Loucy (cell line): ENCODE results near the gene RET.

ENCODE experiments used
- H2AFZ ChIP-seq: fragments of 200-600 bp; sonication (generic); 2 replicates; pipeline ENCODE4 v1.6.0; 2016; ENCODE audit warnings: antibody characterized with exemption, mild to moderate bottlenecking, low read length, moderate library complexity
- H3F3A ChIP-seq: fragments of 200-600 bp; 2 replicates; pipeline ENCODE4 v1.6.0; 2016; ENCODE audit warnings: antibody characterized with exemption, low read depth, mild to moderate bottlenecking
- H3K27me3 ChIP-seq: fragments of 200-600 bp; sonication (generic); 2 replicates; pipeline ENCODE4 v1.6.1; 2014; ENCODE audit warnings: low read length, mild to moderate bottlenecking; ENCODE audit not compliant: insufficient read depth, poor library complexity, severe bottlenecking
- H3K36me3 ChIP-seq: fragments of 200-600 bp; sonication (generic); 2 replicates; pipeline ENCODE4 v1.6.1; 2016; ENCODE audit warnings: low read length; ENCODE audit not compliant: insufficient read depth
- H3K4me1 ChIP-seq: fragments of 200-600 bp; sonication (generic); 2 replicates; pipeline ENCODE4 v1.5.1; 2014; ENCODE audit warnings: low read length, mild to moderate bottlenecking; ENCODE audit not compliant: insufficient read depth, poor library complexity, severe bottlenecking
- H3K4me2 ChIP-seq: fragments of 200-600 bp; sonication (generic); 2 replicates; pipeline ENCODE4 v1.6.0; 2014; ENCODE audit warnings: antibody characterized with exemption, low read length, low read depth, mild to moderate bottlenecking; ENCODE audit not compliant: poor library complexity, severe bottlenecking
- H3K4me3 ChIP-seq: fragments of 200-600 bp; sonication (generic); 2 replicates; pipeline ENCODE4 v1.5.1; 2014; ENCODE audit warnings: low read length, mild to moderate bottlenecking, mixed read lengths; ENCODE audit not compliant: poor library complexity, severe bottlenecking
- H3K79me2 ChIP-seq: fragments of 200-600 bp; sonication (generic); 2 replicates; pipeline ENCODE4 v1.6.1; 2014; ENCODE audit warnings: low read length; ENCODE audit not compliant: insufficient read depth
- H3K9ac ChIP-seq: fragments of 200-600 bp; sonication (generic); 2 replicates; pipeline ENCODE4 v1.6.0; 2014; ENCODE audit warnings: mild to moderate bottlenecking, low read depth, low read length, moderate library complexity; ENCODE audit not compliant: poor library complexity, severe bottlenecking
- H3K9me2 ChIP-seq: fragments of 200-600 bp; sonication (generic); replicated peaks from 2 replicates; pipeline ENCODE4 v1.6.1; 2016; ENCODE audit warnings: low read depth, low read length, mixed read lengths
- H3K9me3 ChIP-seq: fragments of 200-600 bp; sonication (generic); 2 replicates; pipeline ENCODE4 v1.6.1; 2014; ENCODE audit warnings: mild to moderate bottlenecking, antibody characterized with exemption, low read length, low read depth; ENCODE audit not compliant: insufficient read depth
- H4K20me1 ChIP-seq: fragments of 200-600 bp; sonication (generic); 2 replicates; pipeline ENCODE4 v1.6.0; 2014; ENCODE audit warnings: antibody characterized with exemption, low read length, mild to moderate bottlenecking; ENCODE audit not compliant: insufficient read depth, poor library complexity, severe bottlenecking
- EZH2phosphoT487 ChIP-seq: fragments of 200-600 bp; IDR thresholded peaks from 2 replicates; pipeline ENCODE4 v1.6.1; 2018; ENCODE audit warnings: antibody characterized with exemption, mild to moderate bottlenecking, moderate library complexity, borderline replicate concordance
- TF ChIP-seq, protein P1 (sequence below): fragments of 200-600 bp; sonication (generic); conservative IDR thresholded peaks from 2 replicates; pipeline ENCODE4 v1.5.1; 2014; ENCODE audit warnings: mild to moderate bottlenecking, antibody characterized with exemption, low read length

Gene RET

GRCh38 chr10:43048301-43049051 lies 28.4 kb upstream of the RET start:
- H3K9me3 ChIP-seq: no peaks in the 10 kb centered on the region
- H3K79me2 ChIP-seq: no peaks in the 10 kb centered on the region
- H3K9ac ChIP-seq: no peak overlapping the region
- TF ChIP-seq, protein P1, sequence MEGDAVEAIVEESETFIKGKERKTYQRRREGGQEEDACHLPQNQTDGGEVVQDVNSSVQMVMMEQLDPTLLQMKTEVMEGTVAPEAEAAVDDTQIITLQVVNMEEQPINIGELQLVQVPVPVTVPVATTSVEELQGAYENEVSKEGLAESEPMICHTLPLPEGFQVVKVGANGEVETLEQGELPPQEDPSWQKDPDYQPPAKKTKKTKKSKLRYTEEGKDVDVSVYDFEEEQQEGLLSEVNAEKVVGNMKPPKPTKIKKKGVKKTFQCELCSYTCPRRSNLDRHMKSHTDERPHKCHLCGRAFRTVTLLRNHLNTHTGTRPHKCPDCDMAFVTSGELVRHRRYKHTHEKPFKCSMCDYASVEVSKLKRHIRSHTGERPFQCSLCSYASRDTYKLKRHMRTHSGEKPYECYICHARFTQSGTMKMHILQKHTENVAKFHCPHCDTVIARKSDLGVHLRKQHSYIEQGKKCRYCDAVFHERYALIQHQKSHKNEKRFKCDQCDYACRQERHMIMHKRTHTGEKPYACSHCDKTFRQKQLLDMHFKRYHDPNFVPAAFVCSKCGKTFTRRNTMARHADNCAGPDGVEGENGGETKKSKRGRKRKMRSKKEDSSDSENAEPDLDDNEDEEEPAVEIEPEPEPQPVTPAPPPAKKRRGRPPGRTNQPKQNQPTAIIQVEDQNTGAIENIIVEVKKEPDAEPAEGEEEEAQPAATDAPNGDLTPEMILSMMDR: no peak
- no peak for TF ChIP-seq EZH2phosphoT487
- H2AFZ ChIP-seq: no peak overlapping the region
- H3K36me3 ChIP-seq: no peaks in the 10 kb centered on the region
- no peaks in the 10 kb centered on the region for H3F3A ChIP-seq
- no peak overlapping the region for H3K4me3 ChIP-seq
- H3K9me2 ChIP-seq: no peaks in the 10 kb centered on the region
- no peaks in the 10 kb centered on the region for H3K27me3 ChIP-seq
- H4K20me1 ChIP-seq: no peaks in the 10 kb centered on the region
- H3K4me2 ChIP-seq: no peak overlapping the region
- no peaks in the 10 kb centered on the region for H3K4me1 ChIP-seq

DNA sequence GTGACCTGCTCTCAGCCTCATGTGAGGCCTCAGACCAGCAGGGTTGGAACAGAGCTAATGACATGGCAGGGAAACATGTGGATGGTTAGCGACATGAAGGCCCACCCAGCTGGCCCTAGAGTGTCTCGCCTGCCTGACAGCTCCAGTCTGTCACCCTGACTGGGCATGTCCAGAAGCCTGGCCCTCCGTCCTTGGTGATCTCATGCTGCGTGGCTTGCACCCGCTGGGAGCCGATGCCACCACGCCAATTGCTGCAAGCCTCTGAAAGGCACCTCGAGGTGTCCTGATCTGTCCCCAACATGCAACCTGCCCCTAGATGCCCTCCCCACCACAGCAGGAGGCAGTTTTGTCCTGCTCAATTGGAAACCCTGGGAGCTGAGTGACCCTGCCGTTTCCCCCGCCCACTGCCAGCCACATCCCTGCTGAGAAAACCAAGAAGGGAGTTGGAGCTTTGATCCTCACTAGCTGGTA lies 27.8 kb upstream of the RET start:
- H3K79me2 ChIP-seq: no peaks in the 10 kb centered on the region
- no peaks in the 10 kb centered on the region for H3K27me3 ChIP-seq
- no peaks in the 10 kb centered on the region for H3K4me1 ChIP-seq
- no peak overlapping the region for H2AFZ ChIP-seq
- no peaks in the 10 kb centered on the region for H3K9me3 ChIP-seq
- no peaks in the 10 kb centered on the region for H3F3A ChIP-seq
- no peaks in the 10 kb centered on the region for H4K20me1 ChIP-seq
- H3K4me2 ChIP-seq: no peak overlapping the region
- H3K9me2 ChIP-seq: no peaks in the 10 kb centered on the region
- no peak for TF ChIP-seq EZH2phosphoT487
- TF ChIP-seq, protein P1: no peak
- H3K36me3 ChIP-seq: no peaks in the 10 kb centered on the region
- no peak overlapping the region for H3K9ac ChIP-seq
- H3K4me3 ChIP-seq: no peak overlapping the region

DNA sequence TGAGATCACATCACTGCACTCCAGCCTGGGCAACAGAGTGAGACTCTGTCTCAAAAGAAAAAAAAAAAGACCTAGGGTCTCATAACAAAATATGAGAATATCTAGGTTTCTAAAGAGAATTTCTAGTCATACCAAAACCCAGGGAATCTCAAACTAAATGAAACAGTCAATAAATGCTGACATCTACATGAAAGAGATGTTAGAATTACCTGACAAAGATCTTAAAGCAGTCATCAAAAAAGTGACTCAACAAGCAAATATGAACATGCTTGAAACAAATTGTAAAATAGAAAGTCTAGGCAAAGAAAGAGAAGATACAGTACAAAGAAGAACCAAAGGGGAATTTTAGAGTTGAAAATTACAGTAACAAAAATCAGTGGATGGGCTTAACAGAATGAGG lies 26.9 kb upstream of the RET start:
- Histone ChIP-seq H2AFZ (no peak overlapping the region), H3K4me3 (no peak overlapping the region), H3K9ac (no peak overlapping the region), H3K4me1 (no peaks in the 10 kb centered on the region), H3K36me3 (no peaks in the 10 kb centered on the region), H3K27me3 (no peaks in the 10 kb centered on the region), H4K20me1 (no peaks in the 10 kb centered on the region), H3F3A (no peaks in the 10 kb centered on the region), H3K4me2 (no peak overlapping the region), H3K9me2 (no peaks in the 10 kb centered on the region), H3K79me2 (no peaks in the 10 kb centered on the region), H3K9me3 (no peaks in the 10 kb centered on the region)
- TF ChIP-seq EZH2phosphoT487: no peak
- TF ChIP-seq, protein P1: no peak
